C4-2B (cell line): ENCODE data around the gene HOXB2.

Source experiments
- H3K27ac ChIP-seq: fragments of 450-650 bp; 2 replicates; pipeline ENCODE4 v1.5.1; 2017
- ZFX ChIP-seq: fragments of 450-650 bp; IDR thresholded peaks from 2 replicates; pipeline ENCODE4 v1.6.1; 2017
- TF ChIP-seq, protein P1 (sequence below): fragments of 450-650 bp; conservative IDR thresholded peaks from 2 replicates; pipeline ENCODE4 v1.5.1; 2017; ENCODE audit warnings: mild to moderate bottlenecking

Gene HOXB2

GRCh38 chr17:48554412-48555257, 9.7 kb upstream of the HOXB2 start:
- H3K27ac ChIP-seq = no peak overlapping the region
- TF ChIP-seq, protein P1, sequence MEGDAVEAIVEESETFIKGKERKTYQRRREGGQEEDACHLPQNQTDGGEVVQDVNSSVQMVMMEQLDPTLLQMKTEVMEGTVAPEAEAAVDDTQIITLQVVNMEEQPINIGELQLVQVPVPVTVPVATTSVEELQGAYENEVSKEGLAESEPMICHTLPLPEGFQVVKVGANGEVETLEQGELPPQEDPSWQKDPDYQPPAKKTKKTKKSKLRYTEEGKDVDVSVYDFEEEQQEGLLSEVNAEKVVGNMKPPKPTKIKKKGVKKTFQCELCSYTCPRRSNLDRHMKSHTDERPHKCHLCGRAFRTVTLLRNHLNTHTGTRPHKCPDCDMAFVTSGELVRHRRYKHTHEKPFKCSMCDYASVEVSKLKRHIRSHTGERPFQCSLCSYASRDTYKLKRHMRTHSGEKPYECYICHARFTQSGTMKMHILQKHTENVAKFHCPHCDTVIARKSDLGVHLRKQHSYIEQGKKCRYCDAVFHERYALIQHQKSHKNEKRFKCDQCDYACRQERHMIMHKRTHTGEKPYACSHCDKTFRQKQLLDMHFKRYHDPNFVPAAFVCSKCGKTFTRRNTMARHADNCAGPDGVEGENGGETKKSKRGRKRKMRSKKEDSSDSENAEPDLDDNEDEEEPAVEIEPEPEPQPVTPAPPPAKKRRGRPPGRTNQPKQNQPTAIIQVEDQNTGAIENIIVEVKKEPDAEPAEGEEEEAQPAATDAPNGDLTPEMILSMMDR = no peak
- TF ChIP-seq ZFX = no peak

DNA sequence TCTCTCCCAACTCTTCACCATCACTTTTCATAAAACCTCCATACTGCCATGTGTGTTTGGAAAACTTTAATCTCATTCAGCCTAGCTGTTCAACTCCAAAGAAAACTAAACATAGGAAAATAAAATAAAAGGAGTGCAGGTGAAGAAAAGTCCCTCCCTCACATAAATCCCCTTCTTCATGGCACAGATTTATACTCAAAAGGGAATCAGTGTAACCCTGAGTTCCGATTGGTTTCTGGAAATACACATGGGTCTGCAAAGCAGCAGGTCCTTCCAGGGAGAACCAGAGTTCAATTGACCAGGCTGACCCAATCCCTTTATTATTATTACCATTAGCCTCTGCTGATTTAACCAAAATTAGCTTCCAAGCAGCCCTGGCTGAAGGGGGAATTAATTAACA, 8.9 kb upstream of the HOXB2 start:
- no peak for TF ChIP-seq ZFX
- TF ChIP-seq, protein P1 = no peak
- no peak overlapping the region for H3K27ac ChIP-seq

GRCh38 chr17:48553190-48553547, 8.3 kb upstream of the HOXB2 start:
- H3K27ac ChIP-seq = no peak overlapping the region
- TF ChIP-seq, protein P1 = no peak
- TF ChIP-seq ZFX = no peak

- H3K27ac ChIP-seq = no peak overlapping the region
- TF ChIP-seq ZFX = no peak
- TF ChIP-seq, protein P1 = no peak
Measured at GRCh38 chr17:48552466-48553189, 7.7 kb upstream of the HOXB2 start.

DNA sequence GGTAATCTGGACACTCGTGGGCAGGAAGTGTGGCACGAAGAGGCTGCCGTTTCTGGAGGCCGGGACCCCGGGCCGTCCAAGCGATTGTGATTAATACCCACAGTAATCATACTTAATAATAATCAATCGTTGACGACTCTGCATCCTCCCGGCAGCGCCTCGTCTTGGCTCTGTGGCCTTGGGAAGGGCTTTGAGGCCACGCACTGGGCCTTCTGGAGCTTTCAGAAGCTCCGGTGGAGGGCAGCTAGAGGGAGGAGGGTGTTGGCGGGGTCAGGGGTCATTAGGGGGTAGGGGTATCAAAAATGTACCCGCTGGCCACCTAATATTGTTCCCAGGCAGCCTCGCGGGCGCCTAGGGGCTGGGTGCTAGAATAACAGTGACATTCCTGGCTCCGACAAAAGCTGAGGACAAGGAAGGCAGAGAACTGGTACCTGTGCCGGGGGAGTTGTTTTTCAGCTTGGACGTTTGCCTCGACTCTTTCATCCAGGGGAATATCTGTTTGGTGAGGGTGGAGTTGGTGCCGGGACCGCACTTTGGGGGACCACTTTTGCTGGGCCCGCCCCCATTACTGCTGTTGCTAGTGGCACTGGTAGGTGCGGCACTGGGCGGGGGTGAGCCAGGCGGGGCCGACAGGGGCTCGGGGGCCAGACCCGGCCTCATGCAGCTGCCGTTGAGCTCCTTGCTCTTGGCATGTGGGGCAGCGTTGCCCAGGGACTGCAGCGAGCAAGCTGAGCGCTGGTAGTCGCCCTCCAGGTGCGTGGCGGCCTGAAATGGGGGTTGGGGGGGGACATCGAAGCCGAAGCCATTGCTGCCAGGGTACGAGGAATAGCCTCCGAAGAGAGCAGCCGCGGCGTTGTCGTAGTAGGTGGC, 6.9 kb upstream of the HOXB2 start:
- no peak overlapping the region for H3K27ac ChIP-seq
- TF ChIP-seq, protein P1 = no peak
- TF ChIP-seq ZFX = no peak

- TF ChIP-seq ZFX = no peak
- TF ChIP-seq, protein P1 = no peak
- H3K27ac ChIP-seq = no peak overlapping the region
Measured at GRCh38 chr17:48551214-48551555, 6.3 kb upstream of the HOXB2 start.
